HepG2 (cell line): ENCODE data around the gene SRRM3. TPM values are rescaled to one million over a fixed set of nuclear protein-coding genes. Genes with fewer than 3 reads are reported as not detected.

Experiments
- GTF2F1 ChIP-seq: fragments of 150-350 bp; IDR thresholded peaks from 2 replicates; pipeline ENCODE4 v1.6.1; 2014; ENCODE audit warnings: low read length
- JUNB ChIP-seq: sonication (generic); formaldehyde crosslinking; IDR thresholded peaks from 2 replicates; pipeline ENCODE4 v1.8.0; 2022; ENCODE audit warnings: missing genetic modification reagents, mild to moderate bottlenecking, borderline replicate concordance
- KLF13 ChIP-seq: sonication (generic); formaldehyde crosslinking; IDR thresholded peaks from 2 replicates; pipeline ENCODE4 v1.4.0; 2020; ENCODE audit warnings: mild to moderate bottlenecking, missing genetic modification reagents
- MAF1 ChIP-seq: sonication (generic); formaldehyde crosslinking; IDR thresholded peaks from 2 replicates; pipeline ENCODE4 v1.5.0; 2020; ENCODE audit warnings: missing genetic modification reagents, borderline replicate concordance
- NPAS2 ChIP-seq: sonication (generic); formaldehyde crosslinking; IDR thresholded peaks from 2 replicates; pipeline ENCODE4 v1.8.0; 2022; ENCODE audit warnings: mild to moderate bottlenecking, missing genetic modification reagents, borderline replicate concordance
- SCMH1 ChIP-seq: sonication (generic); formaldehyde crosslinking; IDR thresholded peaks from 2 replicates; pipeline ENCODE4 v1.9.0; 2021; ENCODE audit warnings: missing genetic modification reagents, mild to moderate bottlenecking, borderline replicate concordance
- SMYD3 ChIP-seq: sonication (generic); formaldehyde crosslinking; IDR thresholded peaks from 2 replicates; pipeline ENCODE4 v1.8.1; 2023; ENCODE audit warnings: mild to moderate bottlenecking, missing genetic modification reagents
- ZFYVE20 ChIP-seq: sonication (generic); formaldehyde crosslinking; IDR thresholded peaks from 2 replicates; pipeline ENCODE4 v1.8.0; 2023; ENCODE audit warnings: low read depth, mild to moderate bottlenecking, moderate library complexity, missing genetic modification reagents, borderline replicate concordance
- ZMYM2 ChIP-seq: sonication (generic); formaldehyde crosslinking; IDR thresholded peaks from 2 replicates; pipeline ENCODE4 v1.8.0; 2022; ENCODE audit warnings: mild to moderate bottlenecking, missing genetic modification reagents
- ZNF136 ChIP-seq: sonication (generic); formaldehyde crosslinking; IDR thresholded peaks from 2 replicates; pipeline ENCODE4 v1.8.1; 2022; ENCODE audit warnings: low read depth, mild to moderate bottlenecking, moderate library complexity, missing genetic modification reagents
- ZNF766 ChIP-seq: sonication (generic); formaldehyde crosslinking; IDR thresholded peaks from 2 replicates; pipeline ENCODE4 v1.5.0; 2020; ENCODE audit warnings: missing genetic modification reagents, borderline replicate concordance
- ZNF781 ChIP-seq: sonication (generic); formaldehyde crosslinking; IDR thresholded peaks from 2 replicates; pipeline ENCODE4 v1.5.1; 2020; ENCODE audit warnings: borderline replicate concordance, mild to moderate bottlenecking, missing genetic modification reagents; ENCODE audit errors: not compliant biosample characterization
- ZSCAN22 ChIP-seq: sonication (generic); formaldehyde crosslinking; IDR thresholded peaks from 2 replicates; pipeline ENCODE4 v1.4.0; 2020; ENCODE audit warnings: mild to moderate bottlenecking, missing genetic modification reagents
- ZSCAN9 ChIP-seq: IDR thresholded peaks from 2 replicates; pipeline ENCODE4 v1.6.1; 2016; ENCODE audit warnings: borderline replicate concordance
- polyA plus RNA-seq, 8 experiments: library from polyadenylated mRNA; depleted of rRNA in 3 of 8; stranded (reverse) in 7 of 8; unstranded in 1 of 8; fragments of >200 nt; fragmentation: Illumina TruSeq in 4 of 8; extraction: Trizol in 4 of 8; gene quantifications; 2 replicates each; pipeline versions ENCODE4 v1.2.1 to v1.2.3, GENCODE V29; 2011 to 2016; ENCODE audit warnings: low read depth in 4 of 8, missing spikeins in 1 of 8, mixed read lengths in 1 of 8; ENCODE audit not compliant: insufficient read depth in 1 of 8
- total RNA-seq, 5 experiments: library from RNA; depleted of rRNA; stranded (reverse); fragments of >200 nt; fragmentation: Illumina TruSeq; extraction: Trizol; gene quantifications; 2 replicates each; pipeline ENCODE4 v1.2.3, GENCODE V29; 2016; ENCODE audit warnings: low read depth in 1 of 5
- TF ChIP-seq, protein P1 (sequence below): sonication (generic); formaldehyde crosslinking; IDR thresholded peaks from 2 replicates; pipeline ENCODE4 v1.4.0; 2020; ENCODE audit warnings: mild to moderate bottlenecking, low read depth, missing genetic modification reagents
- TF ChIP-seq, protein P2 (sequence below): sonication (generic); formaldehyde crosslinking; IDR thresholded peaks from 2 replicates; pipeline ENCODE4 v1.8.1; 2023; ENCODE audit warnings: mild to moderate bottlenecking, inconsistent platforms, moderate library complexity, missing genetic modification reagents, borderline replicate concordance
- TF ChIP-seq, protein P3 (sequence below): sonication (generic); formaldehyde crosslinking; conservative IDR thresholded peaks from 2 replicates; pipeline ENCODE4 v1.4.0; 2020; ENCODE audit warnings: missing genetic modification reagents
- TF ChIP-seq, protein P4 (sequence below): sonication (generic); formaldehyde crosslinking; IDR thresholded peaks from 2 replicates; pipeline ENCODE4 v1.4.0; 2020; ENCODE audit warnings: mild to moderate bottlenecking, missing genetic modification reagents
- TF ChIP-seq, protein P5 (sequence below): sonication (generic); formaldehyde crosslinking; IDR thresholded peaks from 2 replicates; pipeline ENCODE4 v1.5.1; 2020; ENCODE audit warnings: mild to moderate bottlenecking, moderate library complexity, missing genetic modification reagents

The SRRM3 gene
- total and polyA plus RNA-seq, 2 of the 13 experiments (the other 11 are each of a cell fraction or from before 2014, with no cell fraction given): 0.13 to 0.54 TPM

DNA sequence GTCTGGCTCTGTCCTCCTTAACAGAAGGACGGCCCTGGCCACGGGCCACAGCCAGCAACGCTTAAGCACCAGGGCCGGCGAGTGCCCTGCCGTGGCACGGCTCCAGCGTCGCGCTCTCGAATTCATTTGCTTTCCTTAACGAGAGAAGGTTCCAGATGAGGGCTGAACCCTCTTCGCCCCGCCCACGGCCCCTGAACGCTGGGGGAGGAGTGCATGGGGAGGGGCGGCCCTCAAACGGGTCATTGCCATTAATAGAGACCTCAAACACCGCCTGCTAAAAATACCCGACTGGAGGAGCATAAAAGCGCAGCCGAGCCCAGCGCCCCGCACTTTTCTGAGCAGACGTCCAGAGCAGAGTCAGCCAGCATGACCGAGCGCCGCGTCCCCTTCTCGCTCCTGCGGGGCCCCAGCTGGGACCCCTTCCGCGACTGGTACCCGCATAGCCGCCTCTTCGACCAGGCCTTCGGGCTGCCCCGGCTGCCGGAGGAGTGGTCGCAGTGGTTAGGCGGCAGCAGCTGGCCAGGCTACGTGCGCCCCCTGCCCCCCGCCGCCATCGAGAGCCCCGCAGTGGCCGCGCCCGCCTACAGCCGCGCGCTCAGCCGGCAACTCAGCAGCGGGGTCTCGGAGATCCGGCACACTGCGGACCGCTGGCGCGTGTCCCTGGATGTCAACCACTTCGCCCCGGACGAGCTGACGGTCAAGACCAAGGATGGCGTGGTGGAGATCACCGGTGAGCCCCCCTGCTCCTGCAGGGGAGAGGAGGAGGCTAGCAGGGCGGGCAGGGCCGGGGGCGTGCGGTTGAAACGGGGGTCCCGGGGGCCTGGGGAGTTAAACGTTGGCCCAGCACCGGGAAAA is 100.9 kb downstream of the SRRM3 start, which contains the start of gene HSPB1 (continued):
- TF ChIP-seq ZNF136 (CRISPR knock-in tag) (no peak), SMYD3 (CRISPR knock-in tag) (no peak), SCMH1 (CRISPR knock-in tag) (no peak), MAF1 (CRISPR knock-in tag) (no peak), ZSCAN22 (no peak), KLF13 (no peak), ZMYM2 (no peak), GTF2F1 (no peak), ZNF781 (peak; percentile 53), JUNB (CRISPR knock-in tag) (no peak), ZSCAN9 (0 out of 2 replicates have a peak, but pooled peaks have one; percentile 31), NPAS2 (CRISPR knock-in tag) (no peak), ZFYVE20 (CRISPR knock-in tag) (no peak), ZNF766 (CRISPR knock-in tag) (peak; percentile 53; the same call in 1 of the 2 replicates)
- TF ChIP-seq, protein P1, sequence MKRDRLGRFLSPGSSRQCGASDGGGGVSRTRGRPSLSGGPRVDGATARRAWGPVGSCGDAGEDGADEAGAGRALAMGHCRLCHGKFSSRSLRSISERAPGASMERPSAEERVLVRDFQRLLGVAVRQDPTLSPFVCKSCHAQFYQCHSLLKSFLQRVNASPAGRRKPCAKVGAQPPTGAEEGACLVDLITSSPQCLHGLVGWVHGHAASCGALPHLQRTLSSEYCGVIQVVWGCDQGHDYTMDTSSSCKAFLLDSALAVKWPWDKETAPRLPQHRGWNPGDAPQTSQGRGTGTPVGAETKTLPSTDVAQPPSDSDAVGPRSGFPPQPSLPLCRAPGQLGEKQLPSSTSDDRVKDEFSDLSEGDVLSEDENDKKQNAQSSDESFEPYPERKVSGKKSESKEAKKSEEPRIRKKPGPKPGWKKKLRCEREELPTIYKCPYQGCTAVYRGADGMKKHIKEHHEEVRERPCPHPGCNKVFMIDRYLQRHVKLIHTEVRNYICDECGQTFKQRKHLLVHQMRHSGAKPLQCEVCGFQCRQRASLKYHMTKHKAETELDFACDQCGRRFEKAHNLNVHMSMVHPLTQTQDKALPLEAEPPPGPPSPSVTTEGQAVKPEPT (CRISPR knock-in tag): peak; percentile 83
- TF ChIP-seq, protein P2, sequence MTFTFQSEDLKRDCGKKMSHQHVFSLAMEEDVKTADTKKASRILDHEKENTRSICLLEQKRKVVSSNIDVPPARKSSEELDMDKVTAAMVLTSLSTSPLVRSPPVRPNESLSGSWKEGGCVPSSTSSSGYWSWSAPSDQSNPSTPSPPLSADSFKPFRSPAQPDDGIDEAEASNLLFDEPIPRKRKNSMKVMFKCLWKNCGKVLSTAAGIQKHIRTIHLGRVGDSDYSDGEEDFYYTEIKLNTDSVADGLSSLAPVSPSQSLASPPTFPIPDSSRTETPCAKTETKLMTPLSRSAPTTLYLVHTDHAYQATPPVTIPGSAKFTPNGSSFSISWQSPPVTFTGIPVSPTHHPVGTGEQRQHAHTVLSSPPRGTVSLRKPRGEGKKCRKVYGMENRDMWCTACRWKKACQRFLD (CRISPR knock-in tag): no peak
- TF ChIP-seq, protein P3, sequence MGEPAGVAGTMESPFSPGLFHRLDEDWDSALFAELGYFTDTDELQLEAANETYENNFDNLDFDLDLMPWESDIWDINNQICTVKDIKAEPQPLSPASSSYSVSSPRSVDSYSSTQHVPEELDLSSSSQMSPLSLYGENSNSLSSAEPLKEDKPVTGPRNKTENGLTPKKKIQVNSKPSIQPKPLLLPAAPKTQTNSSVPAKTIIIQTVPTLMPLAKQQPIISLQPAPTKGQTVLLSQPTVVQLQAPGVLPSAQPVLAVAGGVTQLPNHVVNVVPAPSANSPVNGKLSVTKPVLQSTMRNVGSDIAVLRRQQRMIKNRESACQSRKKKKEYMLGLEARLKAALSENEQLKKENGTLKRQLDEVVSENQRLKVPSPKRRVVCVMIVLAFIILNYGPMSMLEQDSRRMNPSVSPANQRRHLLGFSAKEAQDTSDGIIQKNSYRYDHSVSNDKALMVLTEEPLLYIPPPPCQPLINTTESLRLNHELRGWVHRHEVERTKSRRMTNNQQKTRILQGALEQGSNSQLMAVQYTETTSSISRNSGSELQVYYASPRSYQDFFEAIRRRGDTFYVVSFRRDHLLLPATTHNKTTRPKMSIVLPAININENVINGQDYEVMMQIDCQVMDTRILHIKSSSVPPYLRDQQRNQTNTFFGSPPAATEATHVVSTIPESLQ: no peak
- TF ChIP-seq, protein P4, sequence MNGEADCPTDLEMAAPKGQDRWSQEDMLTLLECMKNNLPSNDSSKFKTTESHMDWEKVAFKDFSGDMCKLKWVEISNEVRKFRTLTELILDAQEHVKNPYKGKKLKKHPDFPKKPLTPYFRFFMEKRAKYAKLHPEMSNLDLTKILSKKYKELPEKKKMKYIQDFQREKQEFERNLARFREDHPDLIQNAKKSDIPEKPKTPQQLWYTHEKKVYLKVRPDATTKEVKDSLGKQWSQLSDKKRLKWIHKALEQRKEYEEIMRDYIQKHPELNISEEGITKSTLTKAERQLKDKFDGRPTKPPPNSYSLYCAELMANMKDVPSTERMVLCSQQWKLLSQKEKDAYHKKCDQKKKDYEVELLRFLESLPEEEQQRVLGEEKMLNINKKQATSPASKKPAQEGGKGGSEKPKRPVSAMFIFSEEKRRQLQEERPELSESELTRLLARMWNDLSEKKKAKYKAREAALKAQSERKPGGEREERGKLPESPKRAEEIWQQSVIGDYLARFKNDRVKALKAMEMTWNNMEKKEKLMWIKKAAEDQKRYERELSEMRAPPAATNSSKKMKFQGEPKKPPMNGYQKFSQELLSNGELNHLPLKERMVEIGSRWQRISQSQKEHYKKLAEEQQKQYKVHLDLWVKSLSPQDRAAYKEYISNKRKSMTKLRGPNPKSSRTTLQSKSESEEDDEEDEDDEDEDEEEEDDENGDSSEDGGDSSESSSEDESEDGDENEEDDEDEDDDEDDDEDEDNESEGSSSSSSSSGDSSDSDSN (CRISPR knock-in tag): peak; percentile 89
- TF ChIP-seq, protein P5, sequence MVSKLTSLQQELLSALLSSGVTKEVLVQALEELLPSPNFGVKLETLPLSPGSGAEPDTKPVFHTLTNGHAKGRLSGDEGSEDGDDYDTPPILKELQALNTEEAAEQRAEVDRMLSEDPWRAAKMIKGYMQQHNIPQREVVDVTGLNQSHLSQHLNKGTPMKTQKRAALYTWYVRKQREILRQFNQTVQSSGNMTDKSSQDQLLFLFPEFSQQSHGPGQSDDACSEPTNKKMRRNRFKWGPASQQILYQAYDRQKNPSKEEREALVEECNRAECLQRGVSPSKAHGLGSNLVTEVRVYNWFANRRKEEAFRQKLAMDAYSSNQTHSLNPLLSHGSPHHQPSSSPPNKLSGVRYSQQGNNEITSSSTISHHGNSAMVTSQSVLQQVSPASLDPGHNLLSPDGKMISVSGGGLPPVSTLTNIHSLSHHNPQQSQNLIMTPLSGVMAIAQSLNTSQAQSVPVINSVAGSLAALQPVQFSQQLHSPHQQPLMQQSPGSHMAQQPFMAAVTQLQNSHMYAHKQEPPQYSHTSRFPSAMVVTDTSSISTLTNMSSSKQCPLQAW (CRISPR knock-in tag): peak; percentile 55; the same call in 1 of the 2 replicates
